COR-L47 (cell line): ENCODE data around the gene KRTAP9-6.
"Not testable (repeated sequence)": the region's sequence is repeated elsewhere in the genome, so short reads cannot be mapped to it uniquely, and the experiment has no call there.

ENCODE experiments used
- DNase-seq: peaks from one replicate; lab custom pipeline; 2025; lab: John Stamatoyannopoulos, UW

Gene KRTAP9-6

GRCh38 chr17:41271858-41272257, 6.7 kb downstream of the KRTAP9-6 start:
- DNase-seq, result no peak

GRCh38 chr17:41275648-41276190, 10.5 kb downstream of the KRTAP9-6 start, which contains the start of gene KRTAP9-7:
KRTAP9-7 (plus strand) TSS chr17:41275698; CDS start chr17:41275698, 0 bp downstream.
- not testable (repeated sequence) for DNase-seq

GRCh38 chr17:41278176-41278955, 13.2 kb downstream of the KRTAP9-6 start:
- DNase-seq, result no peak

GRCh38 chr17:41284043-41284442, 18.9 kb downstream of the KRTAP9-6 start:
- no peak for DNase-seq

- DNase-seq, result no peak
These were observed 19.4 kb downstream of the KRTAP9-6 start for GRCh38 chr17:41284546-41284945.

- no peak for DNase-seq
These were observed 21.9 kb downstream of the KRTAP9-6 start for GRCh38 chr17:41287050-41287449.

- no peak for DNase-seq
These were observed 28.8 kb downstream of the KRTAP9-6 start for GRCh38 chr17:41294016-41294415.

GRCh38 chr17:41296846-41297245, 31.7 kb downstream of the KRTAP9-6 start:
- DNase-seq, result no peak

GRCh38 chr17:41298458-41299135, 33.4 kb downstream of the KRTAP9-6 start:
- DNase-seq, result no peak

GRCh38 chr17:41301204-41301790, 36.1 kb downstream of the KRTAP9-6 start:
- no peak for DNase-seq

- no peak for DNase-seq
These were observed 37.0 kb downstream of the KRTAP9-6 start, which contains the start of gene KRTAP29-1 for GRCh38 chr17:41301916-41302901. KRTAP29-1 (minus strand) TSS chr17:41302851; CDS start chr17:41302851, 0 bp downstream.

- no peak for DNase-seq
These were observed 37.8 kb downstream of the KRTAP9-6 start for GRCh38 chr17:41302981-41303380.

- no peak for DNase-seq
These were observed 38.9 kb downstream of the KRTAP9-6 start for GRCh38 chr17:41304091-41304490.

- peak; percentile 8 for DNase-seq
These were observed 42.5 kb downstream of the KRTAP9-6 start for GRCh38 chr17:41307647-41308046.

- DNase-seq, result peak; percentile 82
These were observed 43.2 kb downstream of the KRTAP9-6 start for GRCh38 chr17:41308251-41308917.

- no peak for DNase-seq
These were observed 43.8 kb downstream of the KRTAP9-6 start, which contains the start of gene KRTAP16-1 for GRCh38 chr17:41308918-41309359. KRTAP16-1 (minus strand) TSS chr17:41309309; CDS start chr17:41309253, 56 bp downstream.

- no peak for DNase-seq
These were observed 45.9 kb downstream of the KRTAP9-6 start for GRCh38 chr17:41311111-41311510.

- no peak for DNase-seq
These were observed 50.1 kb downstream of the KRTAP9-6 start, which contains the start of gene KRTAP17-1 for GRCh38 chr17:41315204-41315794. KRTAP17-1 (minus strand) TSS chr17:41315710; CDS start chr17:41315650, 60 bp downstream.
